Upper lobe of left lung (tissue), 6 donors: ENCODE measurements around the gene PARD6B. TPM values are rescaled to one million over a fixed set of nuclear protein-coding genes. Genes with fewer than 3 reads are reported as not detected.

Source experiments
- ATAC-seq, 2 donors: fragments of 200-7000 bp; cut with Tn5 transposase; one replicate each; pipeline ENCODE4 v1.9.1; 2022; ENCODE audit warnings: mild to moderate bottlenecking in 2 of 2, moderate library complexity in 2 of 2; ENCODE audit not compliant: low FRiP score in 2 of 2
- DNase-seq, 2 donors: peaks; one replicate each; pipeline ENCODE4 v3.0.0-alpha.2; 2019 to 2020
- H3K27ac ChIP-seq, 4 donors: fragments of 200-600 bp; sonication (generic); one replicate each; pipeline ENCODE4 v1.5.1; 2016 to 2019
- H3K27me3 ChIP-seq, 4 donors: fragments of 200-600 bp; sonication (generic); one replicate each; pipeline ENCODE4 v1.5.1; 2017 to 2019
- H3K36me3 ChIP-seq, 4 donors: fragments of 200-600 bp; sonication (generic); one replicate each; pipeline ENCODE4 v1.5.1; 2016 to 2019
- H3K4me1 ChIP-seq, 4 donors: fragments of 200-600 bp; sonication (generic); one replicate each; pipeline ENCODE4 v1.5.1; 2018 to 2019
- H3K4me3 ChIP-seq, 4 donors: fragments of 200-600 bp; sonication (generic); one replicate each; pipeline ENCODE4 v1.5.1; 2017 to 2019; ENCODE audit warnings: mild to moderate bottlenecking in 2 of 4, moderate library complexity in 1 of 4
- H3K9me3 ChIP-seq, 4 donors: fragments of 200-600 bp; sonication (generic); one replicate each; pipeline ENCODE4 v1.5.1; 2018 to 2019
- EP300 ChIP-seq, 4 donors: sonication (generic); formaldehyde crosslinking; IDR thresholded peaks; one replicate each; pipeline ENCODE4 v1.5.1; 2017; ENCODE audit warnings: antibody characterized with exemption in 4 of 4, control low read depth in 2 of 4
- POLR2A ChIP-seq, 4 donors: fragments of 450-650 bp; IDR thresholded peaks; one replicate each; pipeline ENCODE4 v1.5.1; 2016 to 2017; ENCODE audit warnings: antibody characterized with exemption in 4 of 4, mild to moderate bottlenecking in 2 of 4
- POLR2AphosphoS5 ChIP-seq, 2 donors: sonication (generic); formaldehyde crosslinking; IDR thresholded peaks; one replicate each; pipeline ENCODE4 v1.5.1; 2017; ENCODE audit warnings: antibody characterized with exemption in 2 of 2
- WGBS, 2 donors: methylation state at CpG; one replicate each; pipeline ENCODE4 v1.1.5; 2017 to 2018; 5-methylcytosine and 5-hydroxymethylcytosine counted together
- total RNA-seq, 6 donors: library from RNA; depleted of rRNA in 4 of 6; stranded (reverse); fragments of >200 nt in 4 of 6; gene quantifications; one replicate each; pipeline versions ENCODE4 v1.1.0 to v1.2.1, GENCODE V29; 2016 to 2021
- TF ChIP-seq, protein P1 (sequence below), 6 experiments: fragments of 450-650 bp in 4 of 6; fragments of 200-600 bp in 2 of 6; sonication (generic) in 2 of 6; IDR thresholded peaks; one replicate each; pipeline ENCODE4 v1.5.1; 2016 to 2019; ENCODE audit warnings: antibody characterized with exemption in 6 of 6
- donor health status: DM: no; HTN: no; CAD: no; lungs with moderate emphysema.
- donor health status: DM: no; HTN: yes; CAD: no; lungs with severe emphysema.

PARD6B gene
- total RNA-seq, 6 donors from 2014 or later = 7.3 to 56.4 (median 43.4) TPM

- ATAC-seq (no peak), DNase-seq (no peak)
- no peaks in the 10 kb centered on the region for H3K27me3 ChIP-seq
- no peak overlapping the region for H3K27ac ChIP-seq
- no peaks in the 10 kb centered on the region for H3K9me3 ChIP-seq
- no peak overlapping the region for H3K4me3 ChIP-seq
- peaks cover 0 to 3% (median 0%) of the 10 kb centered on the region in 4 donors for H3K4me1 ChIP-seq
- TF ChIP-seq POLR2AphosphoS5 (IDR thresholded peaks at IDR 0.05) (no peak), POLR2A (IDR thresholded peaks at IDR 0.05) (no peak), EP300 (IDR thresholded peaks at IDR 0.05) (no peak)
- TF ChIP-seq, protein P1, sequence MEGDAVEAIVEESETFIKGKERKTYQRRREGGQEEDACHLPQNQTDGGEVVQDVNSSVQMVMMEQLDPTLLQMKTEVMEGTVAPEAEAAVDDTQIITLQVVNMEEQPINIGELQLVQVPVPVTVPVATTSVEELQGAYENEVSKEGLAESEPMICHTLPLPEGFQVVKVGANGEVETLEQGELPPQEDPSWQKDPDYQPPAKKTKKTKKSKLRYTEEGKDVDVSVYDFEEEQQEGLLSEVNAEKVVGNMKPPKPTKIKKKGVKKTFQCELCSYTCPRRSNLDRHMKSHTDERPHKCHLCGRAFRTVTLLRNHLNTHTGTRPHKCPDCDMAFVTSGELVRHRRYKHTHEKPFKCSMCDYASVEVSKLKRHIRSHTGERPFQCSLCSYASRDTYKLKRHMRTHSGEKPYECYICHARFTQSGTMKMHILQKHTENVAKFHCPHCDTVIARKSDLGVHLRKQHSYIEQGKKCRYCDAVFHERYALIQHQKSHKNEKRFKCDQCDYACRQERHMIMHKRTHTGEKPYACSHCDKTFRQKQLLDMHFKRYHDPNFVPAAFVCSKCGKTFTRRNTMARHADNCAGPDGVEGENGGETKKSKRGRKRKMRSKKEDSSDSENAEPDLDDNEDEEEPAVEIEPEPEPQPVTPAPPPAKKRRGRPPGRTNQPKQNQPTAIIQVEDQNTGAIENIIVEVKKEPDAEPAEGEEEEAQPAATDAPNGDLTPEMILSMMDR (IDR thresholded peaks at IDR 0.05) = no peak
- H3K36me3 ChIP-seq = peaks cover 0 to 7% (median 0%) of the 10 kb centered on the region in 4 donors
- 88 to 92% methylated on average over 4 of the region's 4 CpGs for WGBS, 2 donors
These were observed 23.0 kb downstream of the PARD6B start for GRCh38 chr20:50754420-50754819.

DNA sequence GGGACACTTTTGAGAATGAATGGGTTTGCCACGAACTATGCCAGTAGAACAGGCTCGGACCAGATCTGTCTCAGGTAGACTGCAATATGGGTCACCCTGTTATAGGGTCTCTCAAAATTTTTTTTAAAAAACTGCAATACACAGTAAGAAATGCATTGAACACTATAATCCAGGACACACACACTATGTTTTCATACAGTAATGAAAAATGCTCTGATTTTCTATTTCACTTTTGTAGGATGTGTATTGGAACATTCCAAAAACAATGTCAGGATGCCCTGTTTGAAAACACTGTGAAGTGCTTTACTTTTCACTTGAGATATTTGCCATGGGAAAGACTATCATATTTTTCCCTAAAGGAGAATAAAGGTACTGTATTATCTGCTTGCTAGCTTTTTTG is 25.1 kb downstream of the PARD6B start:
- Histone ChIP-seq H3K27me3 (no peaks in the 10 kb centered on the region), H3K36me3 (no peaks in the 10 kb centered on the region), H3K4me1 (peaks cover 0 to 3% (median 0%) of the 10 kb centered on the region in 4 donors), H3K27ac (no peak overlapping the region), H3K9me3 (no peaks in the 10 kb centered on the region), H3K4me3 (no peak overlapping the region)
- ATAC-seq = no peak
- WGBS, 2 donors = 75 to 81% methylated on average over 2 of the region's 2 CpGs
- TF ChIP-seq POLR2A (IDR thresholded peaks at IDR 0.05) = no peak
- TF ChIP-seq POLR2AphosphoS5 (IDR thresholded peaks at IDR 0.05) = no peak
- TF ChIP-seq, protein P1 (IDR thresholded peaks at IDR 0.05) = no peak
- TF ChIP-seq EP300 (IDR thresholded peaks at IDR 0.05) = no peak
- DNase-seq = no peak

GRCh38 chr20:50758469-50758868 is 27.1 kb downstream of the PARD6B start:
- Histone ChIP-seq H3K27me3 (no peaks in the 10 kb centered on the region), H3K4me1 (peaks cover 0 to 15% (median 9%) of the 10 kb centered on the region in 4 donors), H3K36me3 (no peaks in the 10 kb centered on the region), H3K4me3 (no peak overlapping the region), H3K27ac (no peak overlapping the region), H3K9me3 (no peaks in the 10 kb centered on the region)
- no peak for ATAC-seq
- WGBS, 2 donors = 85 to 88% methylated on average over 5 of the region's 5 CpGs
- DNase-seq = no peak
- TF ChIP-seq POLR2AphosphoS5 (IDR thresholded peaks at IDR 0.05) (no peak), EP300 (IDR thresholded peaks at IDR 0.05) (no peak), POLR2A (IDR thresholded peaks at IDR 0.05) (no peak)
- TF ChIP-seq, protein P1 (IDR thresholded peaks at IDR 0.05) = no peak

DNA sequence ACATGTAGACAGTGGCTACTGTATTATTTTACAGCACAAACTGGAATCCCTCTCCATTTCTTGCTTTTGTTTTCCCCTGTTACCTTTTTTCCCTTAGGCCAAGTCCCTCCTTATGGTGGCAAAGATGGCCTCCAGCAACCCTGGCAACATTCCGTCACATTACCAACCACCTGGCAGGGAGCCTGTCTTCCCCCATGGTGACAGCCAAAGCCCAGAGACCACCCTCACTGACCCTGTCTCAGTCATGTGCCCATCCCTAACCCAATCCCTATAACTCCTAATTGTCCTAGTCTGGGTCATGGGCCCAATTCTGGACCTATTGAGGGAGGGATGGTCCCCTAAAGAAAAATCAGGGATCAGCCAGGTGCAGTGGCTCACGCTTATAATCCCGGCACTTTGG is 27.6 kb downstream of the PARD6B start:
- H3K4me1 ChIP-seq = peaks cover 0 to 15% (median 9%) of the 10 kb centered on the region in 4 donors
- no peaks in the 10 kb centered on the region for H3K9me3 ChIP-seq
- no peak overlapping the region for H3K4me3 ChIP-seq
- H3K27me3 ChIP-seq = no peaks in the 10 kb centered on the region
- WGBS, 2 donors = 90 to 97% methylated on average over 3 of the region's 3 CpGs
- no peak overlapping the region for H3K27ac ChIP-seq
- DNase-seq = no peak
- ATAC-seq = no peak
- H3K36me3 ChIP-seq = no peaks in the 10 kb centered on the region
- TF ChIP-seq, protein P1 (IDR thresholded peaks at IDR 0.05) = no peak
- no peak for TF ChIP-seq EP300 (IDR thresholded peaks at IDR 0.05)
- no peak for TF ChIP-seq POLR2AphosphoS5 (IDR thresholded peaks at IDR 0.05)
- no peak for TF ChIP-seq POLR2A (IDR thresholded peaks at IDR 0.05)

DNA sequence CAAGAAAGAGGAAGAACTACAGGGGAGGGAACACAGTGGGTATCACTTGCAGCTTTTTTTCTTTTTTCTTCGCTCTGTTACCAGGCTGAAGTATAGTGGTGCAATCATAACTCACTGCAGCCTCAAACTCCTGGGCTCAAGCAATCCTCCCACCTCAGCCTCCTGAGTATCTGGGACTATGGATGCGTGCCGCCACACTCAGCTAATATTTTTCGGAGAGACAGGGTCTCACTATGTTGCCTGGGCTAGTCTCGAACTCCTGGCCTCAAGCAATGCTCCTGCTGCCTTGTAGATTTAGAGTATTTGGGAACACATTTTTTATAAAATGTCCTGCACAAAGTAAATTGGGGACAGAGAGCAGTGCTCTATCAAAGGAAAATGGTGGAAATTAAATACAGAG is 28.3 kb downstream of the PARD6B start:
- Histone ChIP-seq H3K36me3 (no peaks in the 10 kb centered on the region), H3K4me1 (peaks cover 0 to 15% (median 9%) of the 10 kb centered on the region in 4 donors), H3K27me3 (no peaks in the 10 kb centered on the region), H3K27ac (no peak overlapping the region), H3K4me3 (no peak overlapping the region), H3K9me3 (no peaks in the 10 kb centered on the region)
- no peak for ATAC-seq
- TF ChIP-seq, protein P1 (IDR thresholded peaks at IDR 0.05) = no peak
- TF ChIP-seq POLR2AphosphoS5 (IDR thresholded peaks at IDR 0.05) (no peak), POLR2A (IDR thresholded peaks at IDR 0.05) (no peak), EP300 (IDR thresholded peaks at IDR 0.05) (no peak)
- no peak for DNase-seq
- 84 to 89% methylated on average over 5 of the region's 5 CpGs for WGBS, 2 donors
